Activated naive CD8-positive, alpha-beta T cell treated with anti-CD3 and anti-CD28 coated beads, Interleukin-2, amount 50 U/mL, for 24 hours (primary cell): Measurements from ENCODE around the gene ZNF276.

ENCODE experiments used
- ATAC-seq: fragments of 150-1000 bp; cut with Tn5 transposase; one replicate; pipeline ENCODE4 v1.10.0; 2021
- DNase-seq: peaks from one replicate; pipeline ENCODE4 v3.0.0; 2021
- H3K27ac Mint-ChIP-seq: one replicate; pipeline ENCODE4 v1.8.0; 2021; ENCODE audit warnings: mild to moderate bottlenecking, mixed read lengths
- H3K27me3 Mint-ChIP-seq: one replicate; pipeline ENCODE4 v1.8.0; 2021; ENCODE audit warnings: mixed read lengths
- H3K36me3 Mint-ChIP-seq: one replicate; pipeline ENCODE4 v1.8.0; 2021; ENCODE audit warnings: low read depth, mixed read lengths
- H3K4me1 Mint-ChIP-seq: one replicate; pipeline ENCODE4 v1.8.0; 2021; ENCODE audit warnings: mixed read lengths
- H3K4me3 Mint-ChIP-seq: one replicate; pipeline ENCODE4 v1.8.0; 2021; ENCODE audit warnings: mild to moderate bottlenecking, moderate library complexity, mixed read lengths
- H3K9me3 Mint-ChIP-seq: one replicate; pipeline ENCODE4 v1.8.0; 2021; ENCODE audit warnings: mixed read lengths

Gene ZNF276

GRCh38 chr16:89787365-89787805 lies 66.0 kb downstream of the ZNF276 start:
- Mint-ChIP-seq H3K4me1 (peaks cover 24% of the 10 kb centered on the region), H3K27ac (no peak overlapping the region), H3K36me3 (peaks cover 60% of the 10 kb centered on the region), H3K27me3 (no peaks in the 10 kb centered on the region), H3K9me3 (no peaks in the 10 kb centered on the region), H3K4me3 (no peak overlapping the region)
- DNase-seq (no peak), ATAC-seq (no peak)
